ENCODE measurements around the gene FGF1. TPM values are rescaled to one million over a fixed set of nuclear protein-coding genes. Genes with fewer than 3 reads are reported as not detected.
A peak's percentile ranks its signal among the peaks of the same experiment; 100 is the strongest.

The FGF1 gene
- total and polyA plus RNA-seq, 12 donors, result 0.42 to 2.5 (median 0.90) TPM

DNA sequence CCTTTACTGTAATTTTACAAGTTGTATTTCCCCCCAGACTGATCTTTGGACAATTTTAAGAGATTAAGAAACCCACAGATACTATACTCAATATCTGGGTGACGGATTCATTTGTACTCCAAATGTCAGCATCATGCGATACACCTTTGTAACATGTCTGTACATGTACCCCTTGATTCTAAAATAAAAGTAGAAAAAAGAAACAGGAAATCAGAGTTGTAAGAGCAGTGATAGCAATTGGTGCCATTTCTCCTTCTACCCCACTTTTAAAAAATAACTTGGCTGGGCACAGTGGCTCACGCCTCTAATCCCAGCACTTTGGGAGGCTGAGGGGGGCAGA is 116.9 kb downstream of the FGF1 start:
- Histone ChIP-seq H3K9me3 (replicated peaks in 1 of 3) (no peaks in the 10 kb centered on the region), H3K36me3 (replicated peaks in 1 of 2) (no peaks in the 10 kb centered on the region), H3K27ac (peak overlapping the region in 2 of 5 donors; percentile 64 to 74), H3K4me1 (replicated peaks in 1 of 2) (peaks cover 5 to 15% of the 10 kb centered on the region in 2 donors), H3K4me3 (no peak overlapping the region), H3K27me3 (no peaks in the 10 kb centered on the region)
- WGBS, 4 donors, result 95 to 97% (median 95%) methylated on average over 3 of the region's 3 CpGs
- TF ChIP-seq, protein P1, sequence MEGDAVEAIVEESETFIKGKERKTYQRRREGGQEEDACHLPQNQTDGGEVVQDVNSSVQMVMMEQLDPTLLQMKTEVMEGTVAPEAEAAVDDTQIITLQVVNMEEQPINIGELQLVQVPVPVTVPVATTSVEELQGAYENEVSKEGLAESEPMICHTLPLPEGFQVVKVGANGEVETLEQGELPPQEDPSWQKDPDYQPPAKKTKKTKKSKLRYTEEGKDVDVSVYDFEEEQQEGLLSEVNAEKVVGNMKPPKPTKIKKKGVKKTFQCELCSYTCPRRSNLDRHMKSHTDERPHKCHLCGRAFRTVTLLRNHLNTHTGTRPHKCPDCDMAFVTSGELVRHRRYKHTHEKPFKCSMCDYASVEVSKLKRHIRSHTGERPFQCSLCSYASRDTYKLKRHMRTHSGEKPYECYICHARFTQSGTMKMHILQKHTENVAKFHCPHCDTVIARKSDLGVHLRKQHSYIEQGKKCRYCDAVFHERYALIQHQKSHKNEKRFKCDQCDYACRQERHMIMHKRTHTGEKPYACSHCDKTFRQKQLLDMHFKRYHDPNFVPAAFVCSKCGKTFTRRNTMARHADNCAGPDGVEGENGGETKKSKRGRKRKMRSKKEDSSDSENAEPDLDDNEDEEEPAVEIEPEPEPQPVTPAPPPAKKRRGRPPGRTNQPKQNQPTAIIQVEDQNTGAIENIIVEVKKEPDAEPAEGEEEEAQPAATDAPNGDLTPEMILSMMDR (IDR thresholded peaks at IDR 0.05), result no peak
- TF ChIP-seq POLR2A (IDR thresholded peaks at IDR 0.05), result no peak
- no peak for DNase-seq
- intact Hi-C loops (cut with DNase I), result no loop called here

- WGBS, 4 donors, result 25 to 45% (median 38%) methylated on average over 4 to 10 of the region's 10 CpGs
- TF ChIP-seq, protein P1 (IDR thresholded peaks at IDR 0.05), result no peak
- TF ChIP-seq POLR2A (IDR thresholded peaks at IDR 0.05), result no peak
- Histone ChIP-seq H3K27me3 (no peaks in the 10 kb centered on the region), H3K36me3 (replicated peaks in 1 of 2) (no peaks in the 10 kb centered on the region), H3K9me3 (replicated peaks in 1 of 3) (no peaks in the 10 kb centered on the region), H3K4me3 (no peak overlapping the region), H3K27ac (peak overlapping the region in 2 of 5 donors; percentile 64 to 74), H3K4me1 (replicated peaks in 1 of 2) (peaks cover 5 to 15% of the 10 kb centered on the region in 2 donors)
- intact Hi-C loops (cut with DNase I), result no loop called here
- peak; percentile 39 to 76 (median 61) for DNase-seq
Measured at GRCh38 chr5:142568283-142568995, 117.5 kb downstream of the FGF1 start.

GRCh38 chr5:142561486-142562097 is 124.3 kb downstream of the FGF1 start:
- no peaks in the 10 kb centered on the region for H3K9me3 ChIP-seq (replicated peaks in 1 of 3)
- no peak overlapping the region for H3K27ac ChIP-seq
- no peaks in the 10 kb centered on the region for H3K27me3 ChIP-seq
- H3K4me1 ChIP-seq (replicated peaks in 1 of 2), result no peaks in the 10 kb centered on the region
- DNase-seq, result no peak
- no peak for TF ChIP-seq POLR2A (IDR thresholded peaks at IDR 0.05)
- TF ChIP-seq, protein P1 (IDR thresholded peaks at IDR 0.05), result no peak
- intact Hi-C loops (cut with DNase I), result no loop called here
- no peaks in the 10 kb centered on the region for H3K36me3 ChIP-seq (replicated peaks in 1 of 2)
- 77 to 81% (median 79%) methylated on average over 7 of the region's 7 CpGs for WGBS, 4 donors
- H3K4me3 ChIP-seq, result no peak overlapping the region

DNA sequence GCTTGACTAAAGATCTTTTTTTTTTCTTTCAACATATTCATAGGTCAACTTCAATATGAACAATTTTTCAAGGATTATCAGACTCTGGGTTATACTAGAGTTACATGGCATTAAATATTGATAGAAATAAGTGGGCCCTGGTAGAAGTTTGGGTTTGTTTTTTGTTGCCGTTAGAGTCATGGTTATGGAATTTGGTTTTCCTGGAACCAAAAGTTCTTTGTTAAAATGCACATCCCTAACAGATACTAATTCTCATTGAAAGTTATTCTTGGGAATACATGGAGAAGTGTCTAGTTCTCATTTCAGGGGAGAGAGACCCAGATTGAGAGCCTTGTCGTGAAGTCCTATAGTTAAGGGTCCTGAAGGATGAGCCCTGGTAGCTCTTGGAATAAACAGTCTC is 124.9 kb downstream of the FGF1 start:
- Histone ChIP-seq H3K9me3 (replicated peaks in 1 of 3) (no peaks in the 10 kb centered on the region), H3K27me3 (no peaks in the 10 kb centered on the region), H3K4me1 (replicated peaks in 1 of 2) (no peaks in the 10 kb centered on the region), H3K36me3 (replicated peaks in 1 of 2) (no peaks in the 10 kb centered on the region), H3K4me3 (no peak overlapping the region), H3K27ac (no peak overlapping the region)
- 76 to 88% (median 83%) methylated on average over 2 of the region's 2 CpGs for WGBS, 4 donors
- no peak for DNase-seq
- TF ChIP-seq POLR2A (IDR thresholded peaks at IDR 0.05), result no peak
- intact Hi-C loops (cut with DNase I), result no loop called here
